OCI-LY7 (cell line): ENCODE measurements around the gene HSPA4. TPM values are rescaled to one million over a fixed set of nuclear protein-coding genes. Genes with fewer than 3 reads are reported as not detected.
A peak's percentile ranks its signal among the peaks of the same experiment; 100 is the strongest.

Experiments used
- BruUV-seq: library from RNA; stranded (reverse); fragments of 400-500 nt; replicated peaks from 2 replicates; lab custom pipeline; 2021; lab: Mats Ljungman, UMichigan
- CTCF ChIA-PET: fragments of 300-600 bp; sonication (Branson Sonifier 250); formaldehyde crosslinking; loops from one replicate; lab custom pipeline; 2022; ENCODE audit warnings: antibody characterized with exemption; ENCODE audit not compliant: unreplicated experiment; lab: Charles Lee
- POLR2A ChIA-PET: fragments of 300-600 bp; sonication (Branson Sonifier 250); formaldehyde crosslinking; loops from one replicate; lab custom pipeline; 2022; ENCODE audit warnings: antibody characterized with exemption; lab: Charles Lee
- DNase-seq: peaks from one replicate; pipeline ENCODE4 v3.0.0-alpha.2; 2015; ENCODE audit warnings: low spot score
- H2AFZ ChIP-seq: fragments of 200-600 bp; sonication (generic), shearing (Covaris generic); 2 replicates; pipeline ENCODE4 v1.6.1; 2014; ENCODE audit warnings: mild to moderate bottlenecking, antibody characterized with exemption, low read length, moderate library complexity
- H3K27ac ChIP-seq: fragments of 200-600 bp; sonication (generic); 2 replicates; pipeline ENCODE4 v1.5.1; 2014; ENCODE audit warnings: mixed run types, low read depth, mild to moderate bottlenecking, moderate library complexity, low read length, inconsistent platforms; ENCODE audit not compliant: poor library complexity, severe bottlenecking
- H3K36me3 ChIP-seq: fragments of 200-600 bp; sonication (generic); 2 replicates; pipeline ENCODE4 v1.6.1; 2014; ENCODE audit warnings: mild to moderate bottlenecking, antibody characterized with exemption, low read length, moderate library complexity, mixed read lengths; ENCODE audit not compliant: insufficient read depth
- H3K4me1 ChIP-seq: fragments of 200-600 bp; sonication (generic); 2 replicates; pipeline ENCODE4 v1.5.1; 2014; ENCODE audit warnings: mild to moderate bottlenecking, low read length; ENCODE audit not compliant: insufficient read depth, poor library complexity, severe bottlenecking
- H3K4me2 ChIP-seq: fragments of 200-600 bp; sonication (generic); 2 replicates; pipeline ENCODE4 v1.6.1; 2014; ENCODE audit warnings: mild to moderate bottlenecking, low read length
- H3K4me3 ChIP-seq: fragments of 200-600 bp; sonication (generic); 2 replicates; pipeline ENCODE4 v1.5.1; 2014; ENCODE audit warnings: mild to moderate bottlenecking, low read depth, low read length; ENCODE audit not compliant: poor library complexity, severe bottlenecking
- H3K79me2 ChIP-seq: fragments of 200-600 bp; sonication (generic); 2 replicates; pipeline ENCODE4 v1.6.1; 2016; ENCODE audit warnings: low read depth, mild to moderate bottlenecking, low read length, moderate library complexity, mixed read lengths; ENCODE audit not compliant: insufficient read depth
- H3K9me2 ChIP-seq: fragments of 200-600 bp; sonication (generic); 2 replicates; pipeline ENCODE4 v1.6.1; 2016; ENCODE audit warnings: mild to moderate bottlenecking, low read length, mixed read lengths; ENCODE audit not compliant: insufficient read depth
- H3K9me3 ChIP-seq: fragments of 200-600 bp; sonication (generic); 2 replicates; pipeline ENCODE4 v1.6.1; 2014; ENCODE audit warnings: mild to moderate bottlenecking, mixed run types, low read length, mixed read lengths
- H4K20me1 ChIP-seq: fragments of 200-600 bp; sonication (generic); 2 replicates; pipeline ENCODE4 v1.6.1; 2014; ENCODE audit warnings: mild to moderate bottlenecking, antibody characterized with exemption, low read length, moderate library complexity, mixed read lengths; ENCODE audit not compliant: insufficient read depth
- EZH2phosphoT487 ChIP-seq: fragments of 200-600 bp; sonication (generic); IDR thresholded peaks from 2 replicates; pipeline ENCODE4 v1.6.1; 2018; ENCODE audit warnings: low read depth, borderline replicate concordance, mild to moderate bottlenecking, mixed run types, antibody characterized with exemption, low read length, moderate library complexity, mixed read lengths
- intact Hi-C: fragments of 100-400 bp; cut with micrococcal nuclease; formaldehyde crosslinking; loops from one replicate; pipeline ENCODE4 v1.10.0; 2022; ENCODE audit not compliant: unreplicated experiment
- total RNA-seq, 2 experiments: library from RNA; depleted of rRNA in 1 of 2; stranded (reverse); fragments of >200 nt in 1 of 2; shearing (Covaris generic) in 1 of 2; gene quantifications; 2 replicates each; pipeline ENCODE4 v1.2.3, GENCODE V29; 2014 to 2022
- TF ChIP-seq, protein P1 (sequence below): fragments of 200-600 bp; sonication (generic); conservative IDR thresholded peaks from 2 replicates; pipeline ENCODE4 v1.5.1; 2014; ENCODE audit warnings: mild to moderate bottlenecking, antibody characterized with exemption, low read length, moderate library complexity, mixed read lengths

Gene HSPA4
- total RNA-seq, 2 experiments from 2014 or later: 65.4 to 226 TPM

DNA sequence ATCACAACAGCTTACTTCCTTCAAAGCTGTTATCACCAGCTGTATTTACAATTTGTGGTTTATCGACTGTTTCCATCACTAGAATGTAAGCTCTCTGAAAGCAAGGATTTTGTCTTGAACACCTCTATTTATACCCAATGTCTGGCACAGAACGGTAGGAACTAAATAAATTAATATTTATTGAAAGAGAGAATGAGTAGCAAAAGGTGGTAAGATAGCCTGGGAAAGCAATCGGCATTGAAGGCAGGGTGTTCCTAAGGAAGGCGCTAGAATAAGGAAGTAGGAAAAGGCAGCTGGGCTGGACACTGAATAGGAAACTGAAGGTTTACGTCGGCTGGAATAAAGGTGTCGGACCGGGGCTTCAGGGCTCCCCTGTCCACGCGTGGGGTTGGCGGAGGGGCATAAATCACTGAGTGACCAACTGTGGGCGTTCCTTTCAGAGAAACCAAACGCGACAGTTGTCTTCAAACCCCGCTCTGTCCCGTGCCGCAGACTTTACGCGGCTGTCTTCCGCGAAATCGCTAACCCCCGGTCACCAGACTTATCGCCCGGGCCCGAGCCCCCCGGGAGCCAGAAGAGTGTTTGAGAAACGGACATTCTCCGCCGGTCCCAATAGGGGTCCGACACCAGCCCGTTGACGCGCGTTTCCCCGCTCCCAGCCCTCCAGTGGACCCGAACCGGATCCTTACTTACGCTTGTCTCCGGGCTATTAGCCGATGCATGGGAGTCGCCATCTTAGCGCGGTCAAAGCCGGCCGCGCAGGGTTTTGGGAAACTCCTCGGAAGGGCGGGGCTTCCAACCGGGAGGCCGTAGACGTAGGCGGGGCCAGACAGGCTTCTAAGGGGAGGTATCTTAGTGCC lies 25.8 kb upstream of the HSPA4 start, which contains the start of gene ZCCHC10:
Gene ZCCHC10 (minus strand): TSS at position 746 of the 860 bp plus-strand sequence. CDS start 12 bp downstream, at position 734.
- POLR2A ChIA-PET: interaction anchor here (0.5 to 2.4 kb wide), 12 partner anchors 8 to 90 kb away, joined by 3 to 13 read pairs (median 4); partner anchors contain the start of genes AFF4 and HSPA4

DNA sequence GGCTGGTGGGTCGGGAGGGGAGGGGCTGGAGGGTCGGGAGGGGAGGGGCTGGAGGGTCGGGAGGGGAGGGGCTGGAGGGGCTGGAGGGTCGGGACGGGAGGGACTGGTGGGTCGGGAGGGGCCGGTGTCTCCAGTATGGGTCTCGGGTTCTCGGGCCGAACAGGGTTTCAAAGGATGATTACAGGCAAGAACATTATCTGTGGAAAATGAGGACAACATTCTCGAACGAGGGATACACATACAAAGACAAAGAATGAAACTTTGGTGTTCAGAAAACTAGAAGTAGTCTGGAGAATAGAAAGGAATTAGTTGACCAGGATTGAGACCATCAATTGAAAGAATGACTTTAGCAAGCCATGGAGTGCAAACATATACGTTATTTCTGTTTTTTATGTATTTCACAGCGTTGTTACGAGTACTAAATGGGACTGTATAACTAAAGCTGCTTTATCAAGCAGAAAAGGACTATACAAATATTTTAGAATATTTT lies 25.1 kb upstream of the HSPA4 start:
- Histone ChIP-seq H3K4me1 (peaks cover 43% of the 10 kb centered on the region), H4K20me1 (no peaks in the 10 kb centered on the region), H3K36me3 (peaks cover 25% of the 10 kb centered on the region), H3K4me2 (peak overlapping the region; percentile 81), H3K9me2 (no peaks in the 10 kb centered on the region), H2AFZ (peak overlapping the region; percentile 82), H3K79me2 (peaks cover 46% of the 10 kb centered on the region), H3K27ac (peak overlapping the region; percentile 58), H3K4me3 (peak overlapping the region; percentile 79), H3K9me3 (no peaks in the 10 kb centered on the region)
- TF ChIP-seq, protein P1, sequence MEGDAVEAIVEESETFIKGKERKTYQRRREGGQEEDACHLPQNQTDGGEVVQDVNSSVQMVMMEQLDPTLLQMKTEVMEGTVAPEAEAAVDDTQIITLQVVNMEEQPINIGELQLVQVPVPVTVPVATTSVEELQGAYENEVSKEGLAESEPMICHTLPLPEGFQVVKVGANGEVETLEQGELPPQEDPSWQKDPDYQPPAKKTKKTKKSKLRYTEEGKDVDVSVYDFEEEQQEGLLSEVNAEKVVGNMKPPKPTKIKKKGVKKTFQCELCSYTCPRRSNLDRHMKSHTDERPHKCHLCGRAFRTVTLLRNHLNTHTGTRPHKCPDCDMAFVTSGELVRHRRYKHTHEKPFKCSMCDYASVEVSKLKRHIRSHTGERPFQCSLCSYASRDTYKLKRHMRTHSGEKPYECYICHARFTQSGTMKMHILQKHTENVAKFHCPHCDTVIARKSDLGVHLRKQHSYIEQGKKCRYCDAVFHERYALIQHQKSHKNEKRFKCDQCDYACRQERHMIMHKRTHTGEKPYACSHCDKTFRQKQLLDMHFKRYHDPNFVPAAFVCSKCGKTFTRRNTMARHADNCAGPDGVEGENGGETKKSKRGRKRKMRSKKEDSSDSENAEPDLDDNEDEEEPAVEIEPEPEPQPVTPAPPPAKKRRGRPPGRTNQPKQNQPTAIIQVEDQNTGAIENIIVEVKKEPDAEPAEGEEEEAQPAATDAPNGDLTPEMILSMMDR: no peak
- no peak for TF ChIP-seq EZH2phosphoT487
- POLR2A ChIA-PET: interaction anchor here (1.5 to 1.8 kb wide), 2 partner anchors 22 to 23 kb away, joined by 3 to 6 read pairs; no protein-coding TSS in a partner anchor
- CTCF ChIA-PET: no interaction called here
- intact Hi-C loops: loop anchor here (1.0 kb wide), 1 partner anchor 63 kb away; the partner anchor contains the start of gene AFF4
- no TSS peak for BruUV-seq
- DNase-seq: no peak

More for the DNA sequence above, 25.8 kb upstream of the HSPA4 start, which contains the start of gene ZCCHC10:
- Histone ChIP-seq H3K4me2 (peak within 1 kb of the TSS; percentile 89), H3K79me2 (peaks cover 53% of the 10 kb centered on the region), H3K4me3 (peak within 1 kb of the TSS; percentile 79), H3K4me1 (peaks cover 36% of the 10 kb centered on the region), H2AFZ (peak within 1 kb of the TSS; percentile 82), H4K20me1 (no peaks in the 10 kb centered on the region), H3K9me2 (no peaks in the 10 kb centered on the region), H3K27ac (peak within 1 kb of the TSS; percentile 69), H3K36me3 (peaks cover 29% of the 10 kb centered on the region), H3K9me3 (no peaks in the 10 kb centered on the region)
- BruUV-seq: TSS peak; percentile 79
- TF ChIP-seq, protein P1: no peak
- TF ChIP-seq EZH2phosphoT487: no peak
- peak; percentile 96 for DNase-seq
- CTCF ChIA-PET: no interaction called here
- intact Hi-C loops: loop anchor here (1.0 kb wide), 1 partner anchor 63 kb away; the partner anchor contains the start of gene AFF4
